ENCODE measurements around the gene FAAH2.

- no peak for TF ChIP-seq CTCF (IDR thresholded peaks at IDR 0.05)
- TF ChIP-seq POLR2A (IDR thresholded peaks at IDR 0.05): no peak
- no peak for TF ChIP-seq POLR2AphosphoS5 (IDR thresholded peaks at IDR 0.05)
Observed at GRCh38 chrX:57241967-57242366, 44.5 kb upstream of the FAAH2 start.
